Lower lobe of right lung (tissue), 2 donors: Measurements from ENCODE around the gene NLGN4X. TPM values are rescaled to one million over a fixed set of nuclear protein-coding genes. Genes with fewer than 3 reads are reported as not detected.

ENCODE experiments used
- ATAC-seq, 2 donors: fragments of 200-7000 bp; cut with Tn5 transposase; one replicate each; pipeline ENCODE4 v1.9.1; 2020 to 2022; ENCODE audit warnings: mild to moderate bottlenecking in 2 of 2, moderate library complexity in 2 of 2
- DNase-seq: peaks from one replicate; pipeline ENCODE4 v3.0.0-alpha.2; 2020
- H3K27ac ChIP-seq: fragments of 200-600 bp; one replicate; pipeline ENCODE4 v1.8.0; 2022
- H3K27me3 ChIP-seq: fragments of 200-600 bp; one replicate; pipeline ENCODE4 v1.8.0; 2022; ENCODE audit warnings: low read depth
- H3K36me3 ChIP-seq: fragments of 200-600 bp; one replicate; pipeline ENCODE4 v1.8.0; 2022; ENCODE audit warnings: mild to moderate bottlenecking
- H3K4me1 ChIP-seq: fragments of 200-600 bp; one replicate; pipeline ENCODE4 v1.8.0; 2022
- H3K4me3 ChIP-seq: fragments of 200-600 bp; one replicate; pipeline ENCODE4 v1.8.0; 2022; ENCODE audit warnings: mild to moderate bottlenecking
- H3K9me3 ChIP-seq: fragments of 200-600 bp; one replicate; pipeline ENCODE4 v1.8.0; 2022
- CTCF ChIP-seq: fragments of 200-600 bp; IDR thresholded peaks from one replicate; pipeline ENCODE4 v1.8.0; 2022; ENCODE audit warnings: antibody characterized with exemption, mild to moderate bottlenecking
- intact Hi-C: fragments of 100-400 bp; cut with DNase I; formaldehyde crosslinking; loops from one replicate; pipeline ENCODE4 v1.11.0; 2022
- long read RNA-seq: library from polyadenylated mRNA; unstranded; transcript quantifications from one replicate; pipeline ENCODE4 v2.0.0, GENCODE V29; 2021
- total RNA-seq: library from RNA; stranded (reverse); fragmentation: NEBNext Ultra II Directional; extraction: Animal tissue kit (Norgen Biotek cat#: 25700); gene quantifications from one replicate; pipeline ENCODE4 v1.2.1, GENCODE V29; 2021
- donor health status: DM: no; HTN: yes; CAD: no; lungs with severe emphysema.

Gene NLGN4X
- 4.8 TPM for total RNA-seq
- long read RNA-seq, full-length matches to known transcripts, result 4 of 7 reads
- long read RNA-seq, partial matches to known transcripts, result 1 of 7 reads
- long read RNA-seq, other reads (novel, unspliced or antisense), result 2 of 7 reads

GRCh38 chrX:6228720-6229119 lies at the start of gene NLGN4X:
NLGN4X (minus strand) TSS chrX:6228867; CDS start chrX:6151466, 77,401 bp downstream.
- H3K4me1 ChIP-seq, result no peaks in the 10 kb centered on the region
- no peaks in the 10 kb centered on the region for H3K36me3 ChIP-seq
- H3K4me3 ChIP-seq, result peak within 1 kb of the TSS; percentile 46
- H3K9me3 ChIP-seq, result no peaks in the 10 kb centered on the region
- no peak for TF ChIP-seq CTCF
- intact Hi-C loops, result no loop called here
- peaks cover 5% of the 10 kb centered on the region for H3K27me3 ChIP-seq
- DNase-seq (no peak), ATAC-seq (no peak)
- H3K27ac ChIP-seq, result no peak within 1 kb of the TSS

GRCh38 chrX:6266041-6266440 lies 37.4 kb upstream of the NLGN4X start:
- no peak overlapping the region for H3K4me3 ChIP-seq
- no peak for ATAC-seq
- TF ChIP-seq CTCF, result no peak
- DNase-seq, result no peak
- no peaks in the 10 kb centered on the region for H3K36me3 ChIP-seq
- H3K4me1 ChIP-seq, result no peaks in the 10 kb centered on the region
- H3K9me3 ChIP-seq, result no peaks in the 10 kb centered on the region
- no peaks in the 10 kb centered on the region for H3K27me3 ChIP-seq
- intact Hi-C loops, result no loop called here
- H3K27ac ChIP-seq, result no peak overlapping the region

GRCh38 chrX:6262959-6263358 lies 34.3 kb upstream of the NLGN4X start:
- Histone ChIP-seq H3K4me1 (no peaks in the 10 kb centered on the region), H3K36me3 (no peaks in the 10 kb centered on the region), H3K27me3 (no peaks in the 10 kb centered on the region), H3K9me3 (no peaks in the 10 kb centered on the region), H3K4me3 (no peak overlapping the region), H3K27ac (no peak overlapping the region)
- DNase-seq (no peak), ATAC-seq (no peak)
- intact Hi-C loops, result no loop called here
- TF ChIP-seq CTCF, result no peak

GRCh38 chrX:6257025-6257424 lies 28.4 kb upstream of the NLGN4X start:
- DNase-seq (no peak), ATAC-seq (no peak)
- intact Hi-C loops, result no loop called here
- Histone ChIP-seq H3K27me3 (no peaks in the 10 kb centered on the region), H3K4me3 (no peak overlapping the region), H3K9me3 (no peaks in the 10 kb centered on the region), H3K27ac (no peak overlapping the region), H3K36me3 (no peaks in the 10 kb centered on the region), H3K4me1 (no peaks in the 10 kb centered on the region)
- TF ChIP-seq CTCF, result no peak

- ATAC-seq, result peak; percentile 82 to 96
- Histone ChIP-seq H3K9me3 (no peaks in the 10 kb centered on the region), H3K4me3 (no peak overlapping the region), H3K27ac (no peak overlapping the region), H3K4me1 (no peaks in the 10 kb centered on the region), H3K36me3 (no peaks in the 10 kb centered on the region), H3K27me3 (no peaks in the 10 kb centered on the region)
- intact Hi-C loops, result no loop called here
- TF ChIP-seq CTCF, result no peak
- DNase-seq, result no peak
Observed at GRCh38 chrX:6244666-6245065, 16.0 kb upstream of the NLGN4X start.

GRCh38 chrX:6238576-6238975 lies 9.9 kb upstream of the NLGN4X start:
- intact Hi-C loops, result no loop called here
- H3K27ac ChIP-seq, result no peak overlapping the region
- TF ChIP-seq CTCF, result no peak
- ATAC-seq, result no peak
- no peaks in the 10 kb centered on the region for H3K27me3 ChIP-seq
- no peaks in the 10 kb centered on the region for H3K36me3 ChIP-seq
- H3K4me1 ChIP-seq, result no peaks in the 10 kb centered on the region
- no peaks in the 10 kb centered on the region for H3K9me3 ChIP-seq
- DNase-seq, result no peak
- H3K4me3 ChIP-seq, result no peak overlapping the region
